ENCODE data around the gene DNAJC1. TPM values are rescaled to one million over a fixed set of nuclear protein-coding genes. Genes with fewer than 3 reads are reported as not detected.

Gene DNAJC1
- total RNA-seq, 4 donors from 2014 or later, result 27.4 to 59.5 (median 37.6) TPM

DNA sequence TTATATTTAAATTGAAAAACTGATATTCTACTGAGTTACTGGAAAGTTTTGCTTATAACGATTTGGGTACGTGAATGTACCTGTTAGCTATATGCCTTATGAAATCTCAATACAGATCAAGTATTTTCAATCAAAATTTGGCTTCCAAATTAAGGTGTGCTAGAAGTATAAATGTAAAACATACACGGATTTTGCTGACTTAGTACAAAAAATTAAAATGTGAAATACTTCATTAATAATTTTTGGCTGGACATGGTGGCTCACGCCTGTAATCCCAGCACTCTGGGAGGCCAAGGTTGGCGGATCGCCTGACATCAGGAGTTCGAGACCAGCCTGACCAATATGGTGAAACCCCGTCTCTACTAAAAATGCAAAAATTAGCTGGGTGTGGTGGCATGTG, 11.7 kb downstream of the DNAJC1 start:
- DNase-seq, result no peak
- no peaks in the 10 kb centered on the region for H3K27me3 ChIP-seq
- H3K4me1 ChIP-seq, result no peaks in the 10 kb centered on the region
- intact Hi-C loops (cut with DNase I; ENCODE audit: low total_unique reads), result no loop called here
- H3K9me3 ChIP-seq, result no peaks in the 10 kb centered on the region
- H3K27ac ChIP-seq, result no peak overlapping the region
- TF ChIP-seq POLR2A (IDR thresholded peaks at IDR 0.05), result no peak
- TF ChIP-seq, protein P1, sequence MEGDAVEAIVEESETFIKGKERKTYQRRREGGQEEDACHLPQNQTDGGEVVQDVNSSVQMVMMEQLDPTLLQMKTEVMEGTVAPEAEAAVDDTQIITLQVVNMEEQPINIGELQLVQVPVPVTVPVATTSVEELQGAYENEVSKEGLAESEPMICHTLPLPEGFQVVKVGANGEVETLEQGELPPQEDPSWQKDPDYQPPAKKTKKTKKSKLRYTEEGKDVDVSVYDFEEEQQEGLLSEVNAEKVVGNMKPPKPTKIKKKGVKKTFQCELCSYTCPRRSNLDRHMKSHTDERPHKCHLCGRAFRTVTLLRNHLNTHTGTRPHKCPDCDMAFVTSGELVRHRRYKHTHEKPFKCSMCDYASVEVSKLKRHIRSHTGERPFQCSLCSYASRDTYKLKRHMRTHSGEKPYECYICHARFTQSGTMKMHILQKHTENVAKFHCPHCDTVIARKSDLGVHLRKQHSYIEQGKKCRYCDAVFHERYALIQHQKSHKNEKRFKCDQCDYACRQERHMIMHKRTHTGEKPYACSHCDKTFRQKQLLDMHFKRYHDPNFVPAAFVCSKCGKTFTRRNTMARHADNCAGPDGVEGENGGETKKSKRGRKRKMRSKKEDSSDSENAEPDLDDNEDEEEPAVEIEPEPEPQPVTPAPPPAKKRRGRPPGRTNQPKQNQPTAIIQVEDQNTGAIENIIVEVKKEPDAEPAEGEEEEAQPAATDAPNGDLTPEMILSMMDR (IDR thresholded peaks at IDR 0.05), result no peak
- no peak overlapping the region for H3K4me3 ChIP-seq
- H3K36me3 ChIP-seq, result no peaks in the 10 kb centered on the region

DNA sequence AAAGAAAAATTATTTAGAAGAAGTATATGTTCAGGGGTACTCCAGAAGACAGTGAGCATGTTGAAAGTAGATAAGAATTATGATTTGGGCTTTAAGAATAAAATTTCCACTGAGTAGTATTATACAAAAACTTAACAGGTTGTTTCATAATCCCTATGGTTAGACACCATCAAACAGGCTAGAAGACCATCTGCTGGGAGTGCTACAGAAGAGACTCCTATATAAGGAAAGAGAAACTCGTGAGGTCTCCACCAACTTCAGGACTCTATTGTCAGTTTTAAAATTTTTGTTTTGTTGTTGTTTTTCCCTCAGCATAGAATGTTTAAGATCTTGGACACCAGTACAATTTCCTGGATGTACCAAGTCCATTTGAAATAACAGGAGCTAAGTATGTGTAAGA, 13.1 kb downstream of the DNAJC1 start:
- Histone ChIP-seq H3K36me3 (no peaks in the 10 kb centered on the region), H3K4me1 (no peaks in the 10 kb centered on the region), H3K9me3 (no peaks in the 10 kb centered on the region), H3K27me3 (no peaks in the 10 kb centered on the region), H3K4me3 (no peak overlapping the region), H3K27ac (no peak overlapping the region)
- intact Hi-C loops (cut with DNase I; ENCODE audit: low total_unique reads), result no loop called here
- TF ChIP-seq POLR2A (IDR thresholded peaks at IDR 0.05), result no peak
- TF ChIP-seq, protein P1 (IDR thresholded peaks at IDR 0.05), result no peak
- no peak for DNase-seq

DNA sequence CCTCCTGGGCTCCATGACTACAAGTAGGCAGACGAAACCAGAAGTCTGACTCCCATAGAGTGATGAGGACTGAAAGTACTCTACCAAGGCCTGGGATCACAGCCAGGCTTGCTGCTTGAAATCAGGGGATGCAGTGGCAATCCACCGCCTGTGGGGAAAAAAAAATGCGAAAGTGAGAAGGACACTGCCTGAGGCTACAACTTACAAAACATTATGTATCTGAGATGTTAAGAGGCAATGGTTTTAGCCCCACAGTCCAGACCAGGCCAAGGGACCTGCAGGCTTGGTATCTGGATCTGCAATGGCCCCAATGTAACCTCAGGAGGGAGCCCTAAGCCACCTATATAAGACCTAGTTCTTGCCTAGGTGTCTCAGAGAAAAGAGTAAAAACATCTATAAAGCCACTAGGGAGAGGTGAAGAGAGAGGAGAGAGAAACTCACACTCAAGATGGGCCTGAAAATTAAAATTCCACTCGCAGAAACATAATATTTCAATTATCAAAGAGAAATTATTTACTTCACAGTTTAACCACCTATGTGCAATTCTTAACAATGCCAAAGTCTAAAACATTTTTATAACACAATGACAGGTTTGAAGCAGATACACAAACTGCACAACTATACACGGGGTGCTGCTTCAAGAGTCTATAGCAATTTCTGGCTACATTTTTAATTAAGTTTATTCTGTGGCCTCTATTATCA, 13.9 kb downstream of the DNAJC1 start:
- intact Hi-C loops (cut with DNase I; ENCODE audit: low total_unique reads), result no loop called here
- Histone ChIP-seq H3K4me3 (no peak overlapping the region), H3K27me3 (no peaks in the 10 kb centered on the region), H3K27ac (no peak overlapping the region), H3K36me3 (no peaks in the 10 kb centered on the region), H3K9me3 (no peaks in the 10 kb centered on the region), H3K4me1 (no peaks in the 10 kb centered on the region)
- no peak for TF ChIP-seq POLR2A (IDR thresholded peaks at IDR 0.05)
- TF ChIP-seq, protein P1 (IDR thresholded peaks at IDR 0.05), result peak in 3 of 4 experiments; percentile 32 to 44 (median 35)
- DNase-seq, result peak; percentile 25 to 28

DNA sequence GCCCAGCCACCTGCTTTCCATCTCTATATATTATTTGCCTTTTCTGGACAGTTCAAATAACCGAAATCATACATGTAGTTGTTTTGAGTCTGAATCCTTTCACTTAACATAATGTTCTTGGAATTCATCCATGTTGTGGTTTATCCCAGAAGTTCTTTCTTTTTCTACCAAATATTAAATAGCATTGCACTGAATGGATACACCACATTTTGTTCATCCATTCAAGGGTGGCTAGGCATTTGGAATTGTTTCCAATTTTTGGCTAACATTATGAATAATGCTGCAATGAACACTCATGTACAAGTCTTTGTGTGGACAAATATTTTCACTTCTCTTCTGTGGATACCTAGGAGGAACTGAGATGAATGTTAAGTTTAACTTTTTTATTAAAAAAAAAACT, 18.0 kb downstream of the DNAJC1 start:
- H3K4me3 ChIP-seq, result no peak overlapping the region
- intact Hi-C loops (cut with DNase I; ENCODE audit: low total_unique reads), result no loop called here
- no peaks in the 10 kb centered on the region for H3K36me3 ChIP-seq
- no peak for TF ChIP-seq POLR2A (IDR thresholded peaks at IDR 0.05)
- TF ChIP-seq, protein P1 (IDR thresholded peaks at IDR 0.05), result no peak
- H3K4me1 ChIP-seq, result no peaks in the 10 kb centered on the region
- H3K9me3 ChIP-seq, result no peaks in the 10 kb centered on the region
- DNase-seq, result no peak
- H3K27ac ChIP-seq, result no peak overlapping the region
- no peaks in the 10 kb centered on the region for H3K27me3 ChIP-seq

DNA sequence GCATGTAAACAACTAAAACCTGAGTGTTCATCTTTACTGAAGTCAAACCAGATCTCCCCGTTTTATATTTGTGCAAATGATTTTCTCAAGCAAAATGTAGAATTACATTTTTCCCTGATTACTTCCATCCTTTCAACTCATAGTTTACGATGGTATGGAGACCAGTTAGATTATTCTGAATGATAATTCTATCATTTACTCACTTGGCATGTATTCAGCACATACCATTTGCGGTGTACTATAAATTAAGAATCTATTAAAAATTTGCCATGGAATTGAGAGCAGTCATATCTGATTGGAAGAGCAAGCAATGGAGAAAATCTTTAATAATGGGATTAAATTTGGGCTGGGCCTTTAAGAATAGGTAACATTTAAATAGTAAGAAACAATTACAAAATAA, 22.4 kb downstream of the DNAJC1 start:
- TF ChIP-seq, protein P1 (IDR thresholded peaks at IDR 0.05), result no peak
- TF ChIP-seq POLR2A (IDR thresholded peaks at IDR 0.05), result no peak
- intact Hi-C loops (cut with DNase I; ENCODE audit: low total_unique reads), result no loop called here
- no peaks in the 10 kb centered on the region for H3K36me3 ChIP-seq
- no peak for DNase-seq
- H3K9me3 ChIP-seq, result no peaks in the 10 kb centered on the region
- H3K4me3 ChIP-seq, result no peak overlapping the region
- H3K27ac ChIP-seq, result no peak overlapping the region
- no peaks in the 10 kb centered on the region for H3K4me1 ChIP-seq
- no peaks in the 10 kb centered on the region for H3K27me3 ChIP-seq
